HG03039 (cell line): ENCODE data around the gene APOA5.
"Not testable (repeated sequence)": the region's sequence is repeated elsewhere in the genome, so short reads cannot be mapped to it uniquely, and the experiment has no call there.

ENCODE experiments used
- ATAC-seq: cut with Tn5 transposase; IDR thresholded peaks from one replicate; pipeline ENCODE4 v1.9.1; 2021; ENCODE audit warnings: mild to moderate bottlenecking, moderate library complexity; ENCODE audit not compliant: unreplicated experiment

The APOA5 gene, protein sequence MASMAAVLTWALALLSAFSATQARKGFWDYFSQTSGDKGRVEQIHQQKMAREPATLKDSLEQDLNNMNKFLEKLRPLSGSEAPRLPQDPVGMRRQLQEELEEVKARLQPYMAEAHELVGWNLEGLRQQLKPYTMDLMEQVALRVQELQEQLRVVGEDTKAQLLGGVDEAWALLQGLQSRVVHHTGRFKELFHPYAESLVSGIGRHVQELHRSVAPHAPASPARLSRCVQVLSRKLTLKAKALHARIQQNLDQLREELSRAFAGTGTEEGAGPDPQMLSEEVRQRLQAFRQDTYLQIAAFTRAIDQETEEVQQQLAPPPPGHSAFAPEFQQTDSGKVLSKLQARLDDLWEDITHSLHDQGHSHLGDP

DNA sequence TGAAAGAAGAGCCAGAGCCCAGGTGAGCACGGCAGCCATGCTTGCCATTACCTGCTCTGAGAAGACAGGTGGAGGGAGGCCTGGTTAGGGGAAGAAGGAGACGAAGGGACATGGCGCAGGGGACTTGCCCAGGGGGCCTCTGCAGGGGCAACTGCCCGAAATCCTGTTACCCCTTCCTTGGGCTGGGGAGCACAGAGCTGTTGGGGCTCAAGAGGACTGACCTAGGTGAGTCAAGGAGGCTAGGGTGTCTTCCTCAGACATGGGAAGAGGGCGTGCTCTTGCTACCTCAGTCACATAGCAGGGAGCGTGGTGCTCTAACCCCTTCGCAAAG is at the start of gene APOA5:
TSS of gene APOA5 (minus strand) at position 67 of the 331 bp plus-strand sequence. CDS start at position 48, 19 bp downstream.
- no peak for ATAC-seq

DNA sequence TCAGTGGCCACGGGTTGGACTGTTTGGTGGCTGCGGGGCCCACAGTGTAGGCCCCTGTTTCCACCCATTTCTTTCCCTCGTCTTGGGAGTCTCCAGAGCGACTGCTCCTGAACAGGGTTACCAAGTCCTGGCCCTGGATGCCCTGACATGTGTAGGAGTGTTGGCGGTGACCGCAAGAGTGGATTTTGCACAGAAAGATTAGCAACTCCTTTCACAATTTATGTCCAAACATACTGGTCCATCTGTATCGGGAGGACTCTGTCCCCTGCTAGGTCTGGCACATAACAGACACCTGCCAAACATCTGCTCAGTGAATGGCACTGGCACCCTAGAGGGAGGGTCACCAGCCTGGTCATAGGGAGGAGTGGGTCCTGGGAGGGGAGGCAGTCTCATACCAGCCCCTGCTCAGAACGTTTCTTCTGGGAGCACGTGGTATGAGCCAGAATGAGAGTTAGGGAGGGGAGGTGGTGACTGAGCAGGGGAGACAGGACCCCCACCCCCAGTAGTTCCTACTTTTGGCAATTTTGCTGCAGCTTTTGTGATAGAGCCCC is 49.1 kb upstream of the APOA5 start:
- ATAC-seq = no peak

DNA sequence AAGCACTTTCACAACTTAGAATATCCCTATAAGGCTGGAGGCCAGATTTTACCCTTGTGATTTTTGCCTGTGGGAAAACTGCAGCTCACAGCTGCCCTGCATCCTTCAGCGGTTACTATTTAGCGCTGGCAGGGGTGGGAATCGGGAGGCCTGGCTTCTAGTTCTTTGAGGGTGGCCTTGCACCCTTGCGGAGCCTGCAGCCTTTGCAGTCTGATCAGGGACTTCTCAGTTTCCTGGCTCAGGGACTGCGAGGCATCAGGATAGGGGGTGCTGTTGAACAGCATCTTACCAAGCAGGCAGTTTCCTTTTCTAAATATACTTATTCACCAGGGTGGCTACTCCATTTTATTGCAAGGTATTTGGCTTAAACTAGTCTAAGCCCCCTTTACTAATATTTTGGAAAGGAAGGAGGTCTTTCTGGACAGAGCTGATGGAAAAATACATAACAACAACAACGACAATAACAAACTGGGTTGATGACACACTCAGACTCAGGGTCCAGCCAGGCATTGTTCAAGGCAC is 48.6 kb upstream of the APOA5 start:
- ATAC-seq = no peak

DNA sequence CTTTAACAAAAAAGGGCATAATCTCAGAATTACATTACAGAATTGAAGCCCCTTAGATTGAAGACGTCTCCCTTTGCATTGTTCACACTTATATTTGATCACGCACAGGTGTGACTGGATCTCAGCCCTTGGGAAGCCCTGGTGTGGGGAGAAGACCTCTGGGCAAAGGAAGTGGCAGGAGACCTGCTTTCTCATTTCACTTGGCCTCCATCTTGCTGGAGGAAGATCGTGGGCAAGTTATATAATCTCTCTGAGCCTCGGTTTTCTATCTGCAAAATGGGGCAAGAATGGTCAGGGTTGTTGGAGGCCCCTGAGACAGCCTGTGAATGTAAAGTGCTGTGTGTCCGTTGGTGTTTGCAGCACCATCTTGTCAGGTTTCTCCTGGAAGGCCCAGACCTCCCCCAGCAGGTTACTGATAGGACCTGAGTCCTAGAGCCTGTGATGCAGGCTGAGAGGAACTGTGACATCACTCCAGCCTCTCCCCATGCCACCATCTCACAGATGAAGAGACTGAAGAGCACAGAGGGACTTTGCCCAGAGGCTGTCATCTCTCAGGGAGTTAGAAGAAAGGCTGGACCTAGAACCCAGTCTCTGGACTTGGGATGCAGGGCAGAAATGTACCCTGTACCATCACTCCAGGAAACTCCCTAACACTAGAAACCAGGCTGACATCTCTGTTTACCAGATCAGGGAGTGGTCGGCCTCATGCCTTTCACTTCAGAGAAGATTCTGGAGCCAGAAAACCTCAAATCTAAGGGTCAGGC is 46.8 kb upstream of the APOA5 start:
- no peak for ATAC-seq

DNA sequence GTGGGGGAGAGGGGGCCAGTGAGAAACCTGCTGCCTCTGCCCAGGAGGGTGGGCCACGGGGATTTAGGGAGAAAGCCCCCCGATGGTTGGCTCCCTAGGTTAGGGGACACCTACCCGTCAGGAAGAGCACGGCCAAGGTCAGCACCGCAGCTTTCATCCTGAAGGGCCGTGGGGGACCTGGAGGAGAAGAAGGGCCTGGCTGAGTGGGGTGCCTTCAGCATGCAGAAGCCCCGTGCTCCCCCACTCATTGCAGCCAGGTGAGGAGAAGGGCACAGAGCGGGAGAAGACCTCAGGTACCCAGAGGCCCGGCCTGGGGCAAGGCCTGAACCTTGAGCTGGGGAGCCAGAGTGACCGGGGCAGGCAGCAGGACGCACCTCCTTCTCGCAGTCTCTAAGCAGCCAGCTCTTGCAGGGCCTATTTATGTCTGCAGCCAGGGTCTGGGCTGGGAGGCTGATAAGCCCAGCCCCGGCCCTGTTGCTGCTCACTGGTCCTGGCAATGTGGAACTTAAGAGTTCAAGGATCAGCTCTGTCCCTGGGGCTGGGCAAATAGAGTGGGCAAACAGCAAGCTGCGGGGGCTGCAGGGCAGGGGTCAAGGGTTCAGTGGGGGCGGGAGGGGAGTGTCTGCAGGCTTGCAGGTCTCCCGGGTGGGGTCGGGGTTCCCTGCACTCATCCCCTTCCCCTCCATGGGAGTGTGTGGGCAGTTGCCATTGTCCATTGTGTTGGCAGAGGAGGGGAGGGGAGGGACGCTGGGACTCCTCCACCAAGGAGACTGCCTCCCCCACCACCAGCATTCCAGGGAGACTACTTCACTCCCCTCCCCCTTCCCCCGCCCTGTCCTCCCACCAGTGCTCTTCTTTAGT is 45.8 kb upstream of the APOA5 start, which contains the start of gene APOA1:
TSS of gene APOA1 (minus strand) at position 392 of the 861 bp plus-strand sequence. CDS start at position 157, 235 bp downstream.
- ATAC-seq = no peak

DNA sequence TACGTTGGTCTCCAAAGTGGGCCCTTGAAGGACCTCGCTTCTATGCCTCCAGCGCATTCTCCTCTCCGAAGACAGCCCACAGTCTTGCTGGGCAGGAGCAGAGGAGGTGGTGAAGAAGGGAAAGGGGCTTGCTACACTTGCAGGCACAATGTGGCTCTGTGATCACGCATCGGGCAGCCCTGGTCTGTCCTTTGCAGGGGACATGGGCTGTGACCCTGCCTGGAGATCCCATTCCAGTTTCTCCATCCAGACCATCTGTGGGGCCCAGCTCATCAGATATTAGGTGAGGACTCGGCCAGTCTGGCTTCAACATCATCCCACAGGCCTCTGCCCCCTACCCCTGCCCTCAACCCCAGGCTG is 44.9 kb upstream of the APOA5 start:
- ATAC-seq = no peak

DNA sequence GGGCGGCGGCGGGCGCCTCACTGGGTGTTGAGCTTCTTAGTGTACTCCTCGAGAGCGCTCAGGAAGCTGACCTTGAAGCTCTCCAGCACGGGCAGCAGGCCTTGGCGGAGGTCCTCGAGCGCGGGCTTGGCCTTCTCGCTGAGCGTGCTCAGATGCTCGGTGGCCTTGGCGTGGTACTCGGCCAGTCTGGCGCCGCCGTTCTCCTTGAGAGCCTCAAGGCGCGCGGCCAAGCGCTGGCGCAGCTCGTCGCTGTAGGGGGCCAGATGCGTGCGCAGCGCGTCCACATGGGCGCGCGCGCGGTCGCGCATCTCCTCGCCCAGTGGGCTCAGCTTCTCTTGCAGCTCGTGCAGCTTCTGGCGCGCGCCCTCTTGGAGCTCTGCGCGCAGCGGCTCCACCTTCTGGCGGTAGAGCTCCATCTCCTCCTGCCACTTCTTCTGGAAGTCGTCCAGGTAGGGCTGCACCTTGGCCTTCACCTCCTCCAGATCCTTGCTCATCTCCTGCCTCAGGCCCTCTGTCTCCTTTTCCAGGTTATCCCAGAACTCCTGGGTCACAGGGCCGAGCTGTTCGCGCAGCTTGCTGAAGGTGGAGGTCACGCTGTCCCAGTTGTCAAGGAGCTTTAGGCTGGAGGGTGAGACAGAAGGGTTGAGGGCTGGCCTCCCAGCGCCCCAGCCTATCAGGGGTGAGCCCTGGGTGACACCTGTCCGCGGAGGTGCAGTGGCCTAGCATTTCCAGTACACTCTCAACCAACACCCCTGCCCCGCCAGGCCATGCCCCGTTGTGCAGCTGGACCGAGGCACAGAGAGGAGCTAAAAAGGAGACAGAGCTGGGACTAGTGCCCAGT is 44.3 kb upstream of the APOA5 start:
- peak; percentile 65 for ATAC-seq

DNA sequence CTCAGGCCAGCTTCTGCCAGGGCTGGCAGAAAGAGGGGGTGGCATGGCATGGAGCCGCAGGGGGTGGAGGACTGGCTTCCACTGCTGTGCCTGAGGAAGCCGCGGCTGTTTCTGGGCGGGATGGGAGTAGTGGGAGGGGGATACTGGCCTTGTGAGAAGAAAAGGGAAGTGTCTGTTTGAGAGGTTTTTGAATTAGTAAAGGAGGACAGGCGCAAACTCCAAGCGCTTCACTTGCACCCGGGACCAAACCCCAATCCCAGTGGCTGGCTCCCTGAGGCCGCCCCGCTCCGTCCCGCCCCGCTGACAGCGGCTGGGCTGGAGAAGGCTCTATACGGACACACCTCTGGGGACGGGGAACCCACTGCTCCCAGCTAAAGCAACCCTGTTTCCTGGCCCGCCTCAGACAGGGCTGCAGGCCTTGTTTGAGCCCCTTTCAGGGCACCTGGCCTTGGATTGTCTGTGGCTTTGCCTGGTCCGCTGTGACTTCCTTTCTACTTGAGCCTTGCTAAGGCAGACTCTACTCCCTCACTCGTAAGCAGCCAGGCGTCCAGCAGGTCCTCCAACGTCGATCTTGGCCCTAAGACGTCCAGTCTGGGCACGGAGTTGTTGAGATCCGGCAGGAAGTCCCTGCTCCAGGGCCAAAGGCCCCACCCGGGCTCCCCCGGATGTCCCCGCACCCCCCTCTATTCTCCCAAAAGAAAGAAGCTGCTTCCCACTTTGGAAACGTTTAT is 43.5 kb upstream of the APOA5 start:
- no peak for ATAC-seq

DNA sequence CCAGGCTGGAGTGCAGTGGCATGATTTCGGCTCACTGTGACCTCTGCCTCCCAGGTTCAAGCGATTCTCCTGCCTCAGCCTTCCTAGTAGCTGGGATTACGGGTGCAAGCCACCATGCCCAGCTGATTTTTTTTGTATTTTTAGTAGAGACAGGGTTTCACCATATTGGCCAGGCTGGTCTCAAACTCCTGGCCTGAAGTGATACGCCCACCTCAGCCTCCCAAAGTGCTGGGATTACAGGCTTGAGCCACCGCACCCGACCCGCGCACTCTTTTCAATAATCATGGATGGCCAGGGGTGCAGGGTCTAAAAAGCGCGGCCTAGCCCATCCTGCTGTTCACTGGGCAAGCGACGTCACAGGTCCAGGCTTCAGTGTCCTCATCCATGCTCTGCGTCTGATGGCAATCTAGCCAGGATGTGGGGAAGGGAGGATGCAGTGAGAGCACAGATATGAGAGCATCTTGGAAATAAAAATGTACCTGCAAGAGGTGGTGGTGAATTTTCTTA is 42.9 kb upstream of the APOA5 start:
- ATAC-seq = not testable (repeated sequence)

DNA sequence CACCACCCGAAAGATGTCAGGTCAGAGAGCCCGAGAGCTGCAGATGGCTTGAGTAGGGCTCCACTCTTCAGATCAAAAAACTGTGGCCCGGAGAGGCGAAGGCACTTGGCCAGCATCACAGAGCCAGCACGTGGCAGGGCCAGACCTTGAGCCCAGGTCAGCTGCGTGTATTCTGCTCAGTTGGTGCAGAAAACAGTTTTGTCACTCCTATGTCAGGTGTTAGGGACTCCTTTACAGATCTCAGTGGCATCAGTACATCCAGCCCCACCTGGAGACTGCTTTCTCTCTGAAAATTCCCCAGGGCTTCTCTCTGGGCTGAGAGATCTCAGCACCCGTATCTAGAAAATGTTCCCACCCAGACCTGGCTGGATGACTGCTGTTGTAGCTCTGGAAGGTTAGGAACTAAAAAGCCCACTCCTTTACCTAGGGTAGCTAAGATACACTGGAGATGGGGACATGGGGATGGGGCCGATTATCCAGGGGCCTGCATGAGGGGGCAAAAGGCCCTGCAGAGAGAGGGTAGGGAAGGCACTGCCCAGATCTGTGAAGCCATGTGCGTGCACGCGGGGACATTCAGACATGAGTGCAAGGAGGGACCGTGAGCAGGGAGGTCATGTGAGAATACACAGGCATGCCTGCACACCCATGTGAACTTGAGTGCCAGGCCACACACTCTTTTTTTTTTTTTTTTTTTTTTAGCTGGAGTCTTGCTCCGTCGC is 42.3 kb upstream of the APOA5 start:
- no peak for ATAC-seq

DNA sequence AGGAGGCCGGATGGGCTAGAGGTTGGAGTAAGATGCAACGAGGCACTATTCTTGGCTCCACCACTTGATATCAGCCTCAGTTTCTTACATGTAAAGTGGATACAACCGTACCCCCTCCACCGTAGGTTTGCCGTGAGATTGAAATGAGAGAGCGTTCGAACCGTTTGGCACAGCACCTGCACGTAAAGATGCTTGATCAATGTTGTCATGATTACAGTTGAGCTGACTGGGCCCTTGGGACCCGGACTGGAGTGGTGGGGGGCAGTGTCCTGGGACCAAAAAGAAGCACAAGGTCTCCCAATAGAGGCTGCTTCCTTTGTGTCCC is 41.8 kb upstream of the APOA5 start:
- ATAC-seq = no peak

DNA sequence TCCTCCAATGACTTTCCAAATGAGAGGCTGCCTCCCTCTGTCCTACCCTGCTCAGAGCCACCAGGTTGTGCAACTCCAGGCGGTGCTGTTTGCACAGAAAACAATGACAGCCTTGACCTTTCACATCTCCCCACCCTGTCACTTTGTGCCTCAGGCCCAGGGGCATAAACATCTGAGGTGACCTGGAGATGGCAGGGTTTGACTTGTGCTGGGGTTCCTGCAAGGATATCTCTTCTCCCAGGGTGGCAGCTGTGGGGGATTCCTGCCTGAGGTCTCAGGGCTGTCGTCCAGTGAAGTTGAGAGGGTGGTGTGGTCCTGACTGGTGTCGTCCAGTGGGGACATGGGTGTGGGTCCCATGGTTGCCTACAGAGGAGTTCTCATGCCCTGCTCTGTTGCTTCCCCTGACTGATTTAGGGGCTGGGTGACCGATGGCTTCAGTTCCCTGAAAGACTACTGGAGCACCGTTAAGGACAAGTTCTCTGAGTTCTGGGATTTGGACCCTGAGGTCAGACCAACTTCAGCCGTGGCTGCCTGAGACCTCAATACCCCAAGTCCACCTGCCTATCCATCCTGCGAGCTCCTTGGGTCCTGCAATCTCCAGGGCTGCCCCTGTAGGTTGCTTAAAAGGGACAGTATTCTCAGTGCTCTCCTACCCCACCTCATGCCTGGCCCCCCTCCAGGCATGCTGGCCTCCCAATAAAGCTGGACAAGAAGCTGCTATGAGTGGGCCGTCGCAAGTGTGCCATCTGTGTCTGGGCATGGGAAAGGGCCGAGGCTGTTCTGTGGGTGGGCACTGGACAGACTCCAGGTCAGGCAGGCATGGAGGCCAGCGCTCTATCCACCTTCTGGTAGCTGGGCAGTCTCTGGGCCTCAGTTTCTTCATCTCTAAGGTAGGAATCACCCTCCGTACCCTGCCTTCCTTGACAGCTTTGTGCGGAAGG is 40.9 kb upstream of the APOA5 start:
- ATAC-seq = no peak

DNA sequence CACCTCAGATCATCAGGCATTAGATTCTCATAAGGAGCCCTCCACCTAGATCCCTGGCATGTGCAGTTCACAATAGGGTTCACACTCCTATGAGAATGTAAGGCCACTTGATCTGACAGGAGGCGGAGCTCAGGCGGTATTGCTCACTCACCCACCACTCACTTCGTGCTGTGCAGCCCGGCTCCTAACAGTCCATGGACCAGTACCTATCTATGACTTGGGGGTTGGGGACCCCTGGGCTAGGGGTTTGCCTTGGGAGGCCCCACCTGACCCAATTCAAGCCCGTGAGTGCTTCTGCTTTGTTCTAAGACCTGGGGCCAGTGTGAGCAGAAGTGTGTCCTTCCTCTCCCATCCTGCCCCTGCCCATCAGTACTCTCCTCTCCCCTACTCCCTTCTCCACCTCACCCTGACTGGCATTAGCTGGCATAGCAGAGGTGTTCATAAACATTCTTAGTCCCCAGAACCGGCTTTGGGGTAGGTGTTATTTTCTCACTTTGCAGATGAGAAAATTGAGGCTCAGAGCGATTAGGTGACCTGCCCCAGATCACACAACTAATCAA is 40.2 kb upstream of the APOA5 start:
- no peak for ATAC-seq

DNA sequence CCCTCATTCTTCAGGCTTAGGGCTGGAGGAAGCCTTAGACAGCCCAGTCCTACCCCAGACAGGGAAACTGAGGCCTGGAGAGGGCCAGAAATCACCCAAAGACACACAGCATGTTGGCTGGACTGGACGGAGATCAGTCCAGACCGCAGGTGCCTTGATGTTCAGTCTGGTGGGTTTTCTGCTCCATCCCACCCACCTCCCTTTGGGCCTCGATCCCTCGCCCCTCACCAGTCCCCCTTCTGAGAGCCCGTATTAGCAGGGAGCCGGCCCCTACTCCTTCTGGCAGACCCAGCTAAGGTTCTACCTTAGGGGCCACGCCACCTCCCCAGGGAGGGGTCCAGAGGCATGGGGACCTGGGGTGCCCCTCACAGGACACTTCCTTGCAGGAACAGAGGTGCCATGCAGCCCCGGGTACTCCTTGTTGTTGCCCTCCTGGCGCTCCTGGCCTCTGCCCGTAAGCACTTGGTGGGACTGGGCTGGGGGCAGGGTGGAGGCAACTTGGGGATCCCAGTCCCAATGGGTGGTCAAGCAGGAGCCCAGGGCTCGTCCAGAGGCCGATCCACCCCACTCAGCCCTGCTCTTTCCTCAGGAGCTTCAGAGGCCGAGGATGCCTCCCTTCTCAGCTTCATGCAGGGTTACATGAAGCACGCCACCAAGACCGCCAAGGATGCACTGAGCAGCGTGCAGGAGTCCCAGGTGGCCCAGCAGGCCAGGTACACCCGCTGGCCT is 38.7 kb upstream of the APOA5 start:
- ATAC-seq = no peak

DNA sequence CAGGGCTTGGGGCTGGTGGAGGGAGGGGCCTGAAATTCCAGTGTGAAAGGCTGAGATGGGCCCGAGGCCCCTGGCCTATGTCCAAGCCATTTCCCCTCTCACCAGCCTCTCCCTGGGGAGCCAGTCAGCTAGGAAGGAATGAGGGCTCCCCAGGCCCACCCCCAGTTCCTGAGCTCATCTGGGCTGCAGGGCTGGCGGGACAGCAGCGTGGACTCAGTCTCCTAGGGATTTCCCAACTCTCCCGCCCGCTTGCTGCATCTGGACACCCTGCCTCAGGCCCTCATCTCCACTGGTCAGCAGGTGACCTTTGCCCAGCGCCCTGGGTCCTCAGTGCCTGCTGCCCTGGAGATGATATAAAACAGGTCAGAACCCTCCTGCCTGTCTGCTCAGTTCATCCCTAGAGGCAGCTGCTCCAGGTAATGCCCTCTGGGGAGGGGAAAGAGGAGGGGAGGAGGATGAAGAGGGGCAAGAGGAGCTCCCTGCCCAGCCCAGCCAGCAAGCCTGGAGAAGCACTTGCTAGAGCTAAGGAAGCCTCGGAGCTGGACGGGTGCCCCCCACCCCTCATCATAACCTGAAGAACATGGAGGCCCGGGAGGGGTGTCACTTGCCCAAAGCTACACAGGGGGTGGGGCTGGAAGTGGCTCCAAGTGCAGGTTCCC is 38.0 kb upstream of the APOA5 start, which contains the start of gene APOC3:
TSS of gene APOC3 (plus strand) at position 383 of the 659 bp plus-strand sequence. CDS start 676 bp downstream, outside the sequence.
- no peak for ATAC-seq
